Ovary (tissue), 9 donors: ENCODE results near the gene DEGS2. TPM values are rescaled to one million over a fixed set of nuclear protein-coding genes. Genes with fewer than 3 reads are reported as not detected.

ENCODE experiments used
- DNase-seq, 5 donors: peaks; one replicate each; pipeline ENCODE4 v3.0.0-alpha.2; 2019 to 2020
- H3K27ac ChIP-seq, 2 donors: fragments of 200-600 bp; one replicate each; pipeline versions ENCODE4 v1.5.1 to v1.8.0; 2019 to 2022
- H3K27me3 ChIP-seq: fragments of 200-600 bp; one replicate; pipeline ENCODE4 v1.8.0; 2022
- H3K36me3 ChIP-seq: fragments of 200-600 bp; sonication (generic); one replicate; pipeline ENCODE4 v1.5.1; 2019
- H3K4me1 ChIP-seq: one replicate; pipeline ENCODE4 v1.8.1; 2013; ENCODE audit warnings: mild to moderate bottlenecking, moderate library complexity; ENCODE audit not compliant: insufficient read depth
- H3K4me3 ChIP-seq: fragments of 200-600 bp; sonication (generic); one replicate; pipeline ENCODE4 v1.5.1; 2017
- H3K9me3 ChIP-seq, 2 donors: fragments of 200-600 bp in 1 of 2; sonication (generic) in 1 of 2; one replicate each; pipeline versions ENCODE4 v1.5.1 to v1.8.1; 2013 to 2019; ENCODE audit warnings: mild to moderate bottlenecking in 1 of 2, moderate library complexity in 1 of 2
- EP300 ChIP-seq: sonication (generic); formaldehyde crosslinking; IDR thresholded peaks from one replicate; pipeline ENCODE4 v1.6.1; 2017; ENCODE audit warnings: antibody characterized with exemption
- POLR2A ChIP-seq: fragments of 450-650 bp; IDR thresholded peaks from one replicate; pipeline ENCODE4 v1.6.1; 2017; ENCODE audit warnings: antibody characterized with exemption, mild to moderate bottlenecking, moderate library complexity
- WGBS, 3 donors: extraction: QIAGEN DNeasy Blood & Tissue Kit in 1 of 3; methylation state at CpG; one replicate each; pipeline versions ENCODE4 v1.1.5 to v1.1.7; 2013 to 2017; 5-methylcytosine and 5-hydroxymethylcytosine counted together
- intact Hi-C, 4 donors: fragments of 100-400 bp; cut with DNase I; formaldehyde crosslinking; loops; one replicate each; pipeline versions ENCODE4 v1.11.0 to v1.15.1; 2022 to 2023
- polyA plus RNA-seq, 2 donors: library from polyadenylated mRNA; stranded (reverse); fragments of 200-250 nt in 1 of 2; fragments of 350-450 nt in 1 of 2; fragmentation: Illumina TruSeq in 1 of 2; extraction: RNeasy Lipid Tissue Mini Kit (QIAGEN cat#74804) in 1 of 2; gene quantifications; one replicate each; pipeline ENCODE4 v1.2.3, GENCODE V29; 2013 to 2014
- total RNA-seq, 7 donors: library from RNA; depleted of rRNA in 2 of 7; stranded (reverse); fragments of >200 nt in 2 of 7; fragmentation: NEBNext Ultra II Directional in 3 of 7; extraction: Animal tissue kit (Norgen Biotek cat#: 25700) in 3 of 7; gene quantifications; one replicate each; pipeline versions ENCODE4 v1.1.0 to v1.2.4, GENCODE V29; 2016 to 2023
- TF ChIP-seq, protein P1 (sequence below), 3 donors: fragments of 450-650 bp in 2 of 3; fragments of 200-600 bp in 1 of 3; IDR thresholded peaks; one replicate each; pipeline versions ENCODE4 v1.5.1 to v1.8.0; 2016 to 2022; ENCODE audit warnings: antibody characterized with exemption in 3 of 3, mild to moderate bottlenecking in 1 of 3
- donor health status: DM: no; HTN: no; CAD: no; lungs with moderate emphysema.
- donor health status: DM: no; HTN: no; CAD: no.
- donor health status: Bipolar disorder and iron deficiency.
- donor health status: DM: yes; HTN: yes; CAD: no.
- donor health status: DM: no; HTN: no; CAD: no.
- donor health status: DM: yes; HTN: yes; CAD: no.

The DEGS2 gene
- total and polyA plus RNA-seq, 9 donors: 0.45 to 7.9 (median 2.3) TPM; not detected in 1

DNA sequence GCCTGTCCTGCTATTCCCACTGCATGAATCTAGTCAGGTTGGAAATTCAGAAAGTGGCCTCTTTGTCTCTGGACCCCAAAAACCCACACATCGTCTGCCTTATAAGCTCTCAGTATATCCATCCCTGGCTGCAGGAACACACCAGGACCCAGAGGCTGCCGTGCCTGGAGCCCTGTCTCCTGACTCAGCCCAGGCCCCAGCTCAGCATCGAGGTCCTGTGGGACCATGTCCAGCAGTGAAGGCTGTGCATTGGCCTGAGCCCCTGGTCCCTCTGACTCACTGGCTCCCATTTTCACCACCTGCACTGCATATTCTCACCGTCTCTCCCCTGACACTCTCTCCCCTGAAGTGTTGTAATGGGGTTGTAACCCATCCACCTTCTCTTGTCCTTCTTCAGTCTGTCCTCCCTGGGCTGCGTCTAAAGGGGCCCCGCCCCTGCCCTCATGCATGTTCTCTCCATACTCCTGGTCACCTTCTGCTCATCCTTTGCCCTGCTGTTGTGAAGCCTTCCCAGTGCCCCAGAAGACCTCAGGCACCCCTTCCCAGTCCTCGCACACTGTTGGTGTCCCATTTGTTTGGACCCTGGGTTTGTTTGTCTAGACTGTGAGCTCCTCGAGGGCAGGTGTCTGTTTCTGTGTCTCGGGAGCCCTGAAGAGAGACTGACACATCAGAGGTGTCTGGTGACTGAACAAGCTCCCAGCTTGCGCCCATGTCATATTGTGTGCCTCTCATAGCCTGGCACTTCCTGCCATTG is 50.4 kb downstream of the DEGS2 start:
- Histone ChIP-seq H3K27me3 (no peaks in the 10 kb centered on the region), H3K9me3 (no peaks in the 10 kb centered on the region), H3K27ac (no peak overlapping the region), H3K4me3 (no peak overlapping the region), H3K36me3 (no peaks in the 10 kb centered on the region), H3K4me1 (peaks cover 24% of the 10 kb centered on the region)
- WGBS, 3 donors: 74 to 77% (median 75%) methylated on average over 10 of the region's 10 CpGs
- intact Hi-C loops: loop anchor here (2.0 to 10.0 kb wide), 4 partner anchors 52 to 126 kb away; no protein-coding TSS in a partner anchor
- TF ChIP-seq EP300: no peak
- no peak for TF ChIP-seq POLR2A
- TF ChIP-seq, protein P1, sequence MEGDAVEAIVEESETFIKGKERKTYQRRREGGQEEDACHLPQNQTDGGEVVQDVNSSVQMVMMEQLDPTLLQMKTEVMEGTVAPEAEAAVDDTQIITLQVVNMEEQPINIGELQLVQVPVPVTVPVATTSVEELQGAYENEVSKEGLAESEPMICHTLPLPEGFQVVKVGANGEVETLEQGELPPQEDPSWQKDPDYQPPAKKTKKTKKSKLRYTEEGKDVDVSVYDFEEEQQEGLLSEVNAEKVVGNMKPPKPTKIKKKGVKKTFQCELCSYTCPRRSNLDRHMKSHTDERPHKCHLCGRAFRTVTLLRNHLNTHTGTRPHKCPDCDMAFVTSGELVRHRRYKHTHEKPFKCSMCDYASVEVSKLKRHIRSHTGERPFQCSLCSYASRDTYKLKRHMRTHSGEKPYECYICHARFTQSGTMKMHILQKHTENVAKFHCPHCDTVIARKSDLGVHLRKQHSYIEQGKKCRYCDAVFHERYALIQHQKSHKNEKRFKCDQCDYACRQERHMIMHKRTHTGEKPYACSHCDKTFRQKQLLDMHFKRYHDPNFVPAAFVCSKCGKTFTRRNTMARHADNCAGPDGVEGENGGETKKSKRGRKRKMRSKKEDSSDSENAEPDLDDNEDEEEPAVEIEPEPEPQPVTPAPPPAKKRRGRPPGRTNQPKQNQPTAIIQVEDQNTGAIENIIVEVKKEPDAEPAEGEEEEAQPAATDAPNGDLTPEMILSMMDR (IDR thresholded peaks at IDR 0.05): no peak
- peak in 1 of 5 donors; percentile 32 for DNase-seq

GRCh38 chr14:100108042-100108825 is 51.2 kb downstream of the DEGS2 start:
- WGBS, 3 donors: 31 to 34% (median 32%) methylated on average over 13 of the region's 13 CpGs
- H3K27ac ChIP-seq: no peak overlapping the region
- intact Hi-C loops: loop anchor here (2.0 to 10.0 kb wide), 4 partner anchors 51 to 125 kb away; no protein-coding TSS in a partner anchor
- TF ChIP-seq POLR2A (no peak), EP300 (no peak)
- TF ChIP-seq, protein P1 (IDR thresholded peaks at IDR 0.05): peak; percentile 74 to 85 (median 77)
- no peaks in the 10 kb centered on the region for H3K27me3 ChIP-seq
- peak; percentile 73 to 90 (median 87) for DNase-seq
- no peaks in the 10 kb centered on the region for H3K36me3 ChIP-seq
- no peak overlapping the region for H3K4me3 ChIP-seq
- no peaks in the 10 kb centered on the region for H3K9me3 ChIP-seq
- H3K4me1 ChIP-seq: peaks cover 30% of the 10 kb centered on the region

DNA sequence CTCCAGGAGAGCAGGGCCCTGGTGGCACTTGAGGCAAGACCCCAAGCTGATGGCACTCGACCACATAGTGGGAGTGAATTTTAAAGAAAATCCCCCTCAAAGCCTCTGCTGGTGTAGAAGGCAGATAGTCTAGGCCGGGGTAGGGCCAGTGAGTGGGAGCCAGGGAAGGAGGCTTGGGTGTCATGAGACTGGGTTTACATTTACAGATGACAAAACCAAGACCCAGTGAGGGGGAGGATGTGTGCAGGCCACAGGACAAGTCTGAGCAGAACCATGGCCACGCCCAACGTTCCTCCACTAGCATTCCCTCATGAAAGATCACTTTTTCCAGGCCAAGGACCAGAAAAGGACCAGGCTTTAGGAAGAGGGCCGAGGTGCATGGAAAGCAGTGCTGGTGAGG is 52.2 kb downstream of the DEGS2 start:
- Histone ChIP-seq H3K27me3 (no peaks in the 10 kb centered on the region), H3K27ac (no peak overlapping the region), H3K36me3 (no peaks in the 10 kb centered on the region), H3K4me3 (no peak overlapping the region), H3K9me3 (no peaks in the 10 kb centered on the region), H3K4me1 (peaks cover 26% of the 10 kb centered on the region)
- WGBS, 3 donors: 87 to 92% (median 91%) methylated on average over 5 of the region's 5 CpGs
- intact Hi-C loops: loop anchor here (5.0 to 10.0 kb wide), 3 partner anchors 50 to 122 kb away; no protein-coding TSS in a partner anchor
- TF ChIP-seq EP300: no peak
- TF ChIP-seq, protein P1 (IDR thresholded peaks at IDR 0.05): no peak
- no peak for TF ChIP-seq POLR2A
- peak in 1 of 5 donors; percentile 19 for DNase-seq

DNA sequence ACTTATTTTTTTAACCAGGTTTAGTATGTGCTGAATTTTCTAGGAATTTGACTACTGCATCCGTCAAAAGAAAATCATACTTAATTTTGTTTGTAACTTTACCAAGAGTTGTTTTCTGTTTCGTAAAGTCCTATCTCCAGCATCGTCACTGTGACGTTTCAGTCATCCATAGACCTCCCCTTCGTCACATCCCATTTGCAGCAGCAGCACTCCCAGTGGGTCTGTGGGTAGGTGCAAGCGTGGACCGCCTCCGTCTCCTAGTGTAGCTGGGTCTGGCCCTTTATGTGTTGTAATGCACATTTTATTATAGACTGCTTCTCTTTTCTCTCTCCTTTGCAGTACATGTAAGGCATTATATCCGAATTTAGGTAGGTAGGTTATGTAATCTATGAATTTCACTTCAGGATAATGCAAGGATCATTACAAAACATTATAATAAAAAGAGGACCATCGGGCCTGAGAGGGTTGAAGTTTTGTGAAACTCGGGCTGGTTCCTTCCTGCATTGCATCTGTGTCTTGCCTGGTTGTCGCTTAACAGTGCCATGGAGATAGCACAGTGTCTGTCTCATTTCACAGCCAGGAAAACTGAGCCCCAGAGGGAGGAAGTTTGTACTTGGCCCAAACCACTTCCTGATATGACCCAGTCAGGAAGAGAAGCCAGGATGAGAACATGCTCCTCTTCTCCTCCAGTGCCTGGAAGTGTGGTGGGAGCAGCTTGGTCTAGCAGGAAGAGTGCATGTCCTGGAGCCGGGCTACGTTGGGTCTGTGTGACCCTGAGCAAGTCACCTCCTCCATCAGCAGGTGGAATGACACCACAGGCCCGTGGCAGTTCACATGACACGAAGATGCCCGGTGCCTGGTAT is 53.0 kb downstream of the DEGS2 start:
- no peak for TF ChIP-seq EP300
- no peaks in the 10 kb centered on the region for H3K36me3 ChIP-seq
- no peaks in the 10 kb centered on the region for H3K27me3 ChIP-seq
- WGBS, 3 donors: 80 to 90% (median 90%) methylated on average over 17 of the region's 17 CpGs
- H3K4me3 ChIP-seq: no peak overlapping the region
- intact Hi-C loops: loop anchor here (5.0 to 10.0 kb wide), 3 partner anchors 49 to 122 kb away; no protein-coding TSS in a partner anchor
- no peak overlapping the region for H3K27ac ChIP-seq
- peaks cover 24% of the 10 kb centered on the region for H3K4me1 ChIP-seq
- no peaks in the 10 kb centered on the region for H3K9me3 ChIP-seq
- peak in 1 of 5 donors; percentile 33 for DNase-seq
